Neural cell (in vitro differentiated cells): Measurements from ENCODE around the gene NEK4. TPM values are rescaled to one million over a fixed set of nuclear protein-coding genes. Genes with fewer than 3 reads are reported as not detected.
"Not testable (repeated sequence)": the region's sequence is repeated elsewhere in the genome, so short reads cannot be mapped to it uniquely, and the experiment has no call there.

ENCODE experiments used
- H2AFZ ChIP-seq: fragments of 200-600, 300-800 bp; sonication (generic), shearing (Covaris generic); 2 replicates; pipeline ENCODE4 v1.6.0; 2014; ENCODE audit warnings: low read depth, mild to moderate bottlenecking, antibody characterized with exemption, low read length, moderate library complexity
- H3F3A ChIP-seq: fragments of 200-600 bp; shearing (Covaris generic); 2 replicates; pipeline ENCODE4 v1.6.1; 2016; ENCODE audit warnings: mild to moderate bottlenecking, moderate library complexity, mixed read lengths, antibody characterized with exemption, low read length; ENCODE audit not compliant: insufficient read depth, poor library complexity, severe bottlenecking
- H3K27ac ChIP-seq: fragments of 200-600, 300-800 bp; sonication (generic), shearing (Covaris generic); 2 replicates; pipeline ENCODE4 v1.5.1; 2014; ENCODE audit warnings: mild to moderate bottlenecking, low read length, moderate library complexity
- H3K27me3 ChIP-seq: fragments of 300-800, 200-600 bp; sonication (generic), shearing (Covaris generic); 2 replicates; pipeline ENCODE4 v1.6.0; 2014; ENCODE audit warnings: mild to moderate bottlenecking, low read depth, low read length, moderate library complexity; ENCODE audit not compliant: insufficient read depth
- H3K36me3 ChIP-seq: fragments of 300-800, 200-600 bp; sonication (generic), shearing (Covaris generic); 2 replicates; pipeline ENCODE4 v1.5.1; 2014; ENCODE audit warnings: mild to moderate bottlenecking, antibody characterized with exemption, low read length, moderate library complexity; ENCODE audit not compliant: insufficient read depth
- H3K4me2 ChIP-seq: fragments of 300-800, 200-600 bp; sonication (generic), shearing (Covaris generic); 2 replicates; pipeline ENCODE4 v1.6.0; 2014; ENCODE audit warnings: mild to moderate bottlenecking, low read length
- H3K4me3 ChIP-seq: fragments of 300-800, 200-600 bp; sonication (generic), shearing (Covaris generic); 2 replicates; pipeline ENCODE4 v1.5.1; 2014; ENCODE audit warnings: mild to moderate bottlenecking, low read length, moderate library complexity
- H3K79me2 ChIP-seq: fragments of 200-600 bp; shearing (Covaris generic); replicated peaks from 2 replicates; pipeline ENCODE4 v1.6.0; 2014; ENCODE audit warnings: mild to moderate bottlenecking, low read length, moderate library complexity; ENCODE audit not compliant: insufficient read depth
- H3K9ac ChIP-seq: fragments of 300-800, 200-600 bp; sonication (generic), shearing (Covaris generic); 2 replicates; pipeline ENCODE4 v1.6.1; 2016; ENCODE audit warnings: mild to moderate bottlenecking, low read length, mixed read lengths
- H3K9me2 ChIP-seq: fragments of 200-600 bp; shearing (Covaris generic); 2 replicates; pipeline ENCODE4 v1.6.1; 2016; ENCODE audit warnings: mild to moderate bottlenecking, low read length, mixed read lengths; ENCODE audit not compliant: insufficient read depth
- H3K9me3 ChIP-seq: fragments of 200-600, 300-800 bp; sonication (generic), shearing (Covaris generic); 2 replicates; pipeline ENCODE4 v1.6.1; 2016; ENCODE audit warnings: mild to moderate bottlenecking, mixed run types, low read length, moderate library complexity, mixed read lengths
- H4K20me1 ChIP-seq: fragments of 200-600 bp; shearing (Covaris generic); 2 replicates; pipeline ENCODE4 v1.6.1; 2016; ENCODE audit warnings: mild to moderate bottlenecking, mixed run types; ENCODE audit not compliant: insufficient read depth
- EP300 ChIP-seq: fragments of 450-650 bp; conservative IDR thresholded peaks from 2 replicates; pipeline ENCODE4 v1.6.1; 2014; ENCODE audit warnings: antibody characterized with exemption, mild to moderate bottlenecking, moderate library complexity; ENCODE audit not compliant: poor library complexity, severe bottlenecking
- EZH2 ChIP-seq: fragments of 200-600, 300-800 bp; shearing (Covaris generic), sonication (generic); IDR thresholded peaks from 2 replicates; pipeline ENCODE4 v1.6.1; 2014; ENCODE audit warnings: antibody characterized with exemption, low read length, borderline replicate concordance, mild to moderate bottlenecking; ENCODE audit not compliant: insufficient read depth, poor library complexity, severe bottlenecking
- MXI1 ChIP-seq: fragments of 450-650 bp; conservative IDR thresholded peaks from 2 replicates; pipeline ENCODE4 v1.6.1; 2014; ENCODE audit warnings: antibody characterized with exemption, mild to moderate bottlenecking; ENCODE audit not compliant: poor library complexity, severe bottlenecking
- POLR2AphosphoS5 ChIP-seq: IDR thresholded peaks from 2 replicates; pipeline ENCODE4 v1.6.1; 2012
- RAD21 ChIP-seq: fragments of 450-650 bp; conservative IDR thresholded peaks from 2 replicates; pipeline ENCODE4 v1.6.1; 2014; ENCODE audit warnings: antibody characterized with exemption, mild to moderate bottlenecking, moderate library complexity
- SMC3 ChIP-seq: fragments of 450-650 bp; conservative IDR thresholded peaks from 2 replicates; pipeline ENCODE4 v1.6.1; 2014; ENCODE audit warnings: antibody characterized with exemption, mild to moderate bottlenecking, moderate library complexity; ENCODE audit not compliant: poor library complexity
- TAF1 ChIP-seq: IDR thresholded peaks from 2 replicates; pipeline ENCODE4 v1.6.1; 2012; ENCODE audit warnings: low read depth
- polyA plus RNA-seq: library from polyadenylated mRNA; depleted of rRNA; stranded (reverse); fragments of >200 nt; gene quantifications from 2 replicates; pipeline ENCODE4 v1.2.3, GENCODE V29; 2014
- TF ChIP-seq, protein P1 (sequence below): fragments of 450-650 bp; IDR thresholded peaks from 2 replicates; pipeline ENCODE4 v1.5.1; 2014; ENCODE audit warnings: antibody characterized with exemption, mild to moderate bottlenecking, moderate library complexity; ENCODE audit not compliant: poor library complexity, severe bottlenecking
- TF ChIP-seq, protein P2 (sequence below): IDR thresholded peaks from 2 replicates; pipeline ENCODE4 v1.6.1; 2012; ENCODE audit warnings: borderline replicate concordance

The NEK4 gene
- polyA plus RNA-seq, 1 donor from 2014 or later = 45.6 TPM

DNA sequence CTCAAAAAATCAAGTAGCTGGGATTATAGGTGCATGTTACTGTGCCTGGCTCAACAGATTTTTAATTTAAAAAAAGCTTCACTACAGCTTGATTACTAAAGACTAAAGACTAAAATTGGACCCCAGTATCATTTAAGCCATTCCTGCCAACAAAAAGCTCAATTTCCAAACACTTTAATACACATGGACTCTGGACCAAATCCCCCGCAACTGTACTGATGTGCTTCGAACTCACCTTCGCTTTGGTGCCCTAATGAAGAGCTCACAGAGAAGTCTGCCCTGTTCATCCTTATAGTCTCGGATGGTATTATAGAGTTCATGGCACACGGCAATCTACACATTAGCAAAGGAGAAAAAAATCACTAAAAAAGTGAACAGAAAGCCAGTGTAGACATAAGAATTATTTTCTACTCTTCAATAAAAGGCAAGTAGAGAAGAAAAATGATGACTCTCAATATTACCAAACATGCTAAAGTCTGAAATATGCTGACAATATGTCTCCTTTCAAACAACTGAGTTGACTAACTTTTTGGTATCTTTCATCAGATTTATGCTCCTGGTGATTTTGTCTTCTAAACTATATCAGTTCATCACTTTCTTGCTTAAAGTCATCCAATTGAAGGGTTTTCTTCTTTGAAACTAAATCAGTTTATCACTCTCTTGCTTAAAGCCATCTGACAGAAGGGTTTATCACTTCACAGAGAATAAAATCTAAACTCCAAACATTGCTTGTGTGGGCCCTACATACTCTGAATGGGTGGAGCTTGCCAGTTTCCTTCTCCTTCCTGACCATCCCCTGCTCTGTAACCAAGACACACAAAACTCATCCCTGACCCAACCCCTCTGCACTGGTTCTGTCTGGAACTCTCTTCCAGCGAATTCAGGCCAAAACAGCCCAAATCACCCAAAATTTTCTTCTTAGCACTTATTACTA is 92.2 kb downstream of the NEK4 start:
- Histone ChIP-seq H3K27me3 (no peaks in the 10 kb centered on the region), H2AFZ (no peak overlapping the region), H3K9ac (no peak overlapping the region), H3K79me2 (peaks cover 41% of the 10 kb centered on the region), H3F3A (no peaks in the 10 kb centered on the region), H3K4me3 (no peak overlapping the region), H3K27ac (no peak overlapping the region), H4K20me1 (no peaks in the 10 kb centered on the region), H3K36me3 (peaks cover 3% of the 10 kb centered on the region), H3K4me2 (no peak overlapping the region), H3K9me3 (no peaks in the 10 kb centered on the region), H3K9me2 (no peaks in the 10 kb centered on the region)
- TF ChIP-seq POLR2AphosphoS5 (no peak), SMC3 (no peak), TAF1 (no peak), EZH2 (no peak)
- TF ChIP-seq, protein P1, sequence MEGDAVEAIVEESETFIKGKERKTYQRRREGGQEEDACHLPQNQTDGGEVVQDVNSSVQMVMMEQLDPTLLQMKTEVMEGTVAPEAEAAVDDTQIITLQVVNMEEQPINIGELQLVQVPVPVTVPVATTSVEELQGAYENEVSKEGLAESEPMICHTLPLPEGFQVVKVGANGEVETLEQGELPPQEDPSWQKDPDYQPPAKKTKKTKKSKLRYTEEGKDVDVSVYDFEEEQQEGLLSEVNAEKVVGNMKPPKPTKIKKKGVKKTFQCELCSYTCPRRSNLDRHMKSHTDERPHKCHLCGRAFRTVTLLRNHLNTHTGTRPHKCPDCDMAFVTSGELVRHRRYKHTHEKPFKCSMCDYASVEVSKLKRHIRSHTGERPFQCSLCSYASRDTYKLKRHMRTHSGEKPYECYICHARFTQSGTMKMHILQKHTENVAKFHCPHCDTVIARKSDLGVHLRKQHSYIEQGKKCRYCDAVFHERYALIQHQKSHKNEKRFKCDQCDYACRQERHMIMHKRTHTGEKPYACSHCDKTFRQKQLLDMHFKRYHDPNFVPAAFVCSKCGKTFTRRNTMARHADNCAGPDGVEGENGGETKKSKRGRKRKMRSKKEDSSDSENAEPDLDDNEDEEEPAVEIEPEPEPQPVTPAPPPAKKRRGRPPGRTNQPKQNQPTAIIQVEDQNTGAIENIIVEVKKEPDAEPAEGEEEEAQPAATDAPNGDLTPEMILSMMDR = no peak
- TF ChIP-seq, protein P2, sequence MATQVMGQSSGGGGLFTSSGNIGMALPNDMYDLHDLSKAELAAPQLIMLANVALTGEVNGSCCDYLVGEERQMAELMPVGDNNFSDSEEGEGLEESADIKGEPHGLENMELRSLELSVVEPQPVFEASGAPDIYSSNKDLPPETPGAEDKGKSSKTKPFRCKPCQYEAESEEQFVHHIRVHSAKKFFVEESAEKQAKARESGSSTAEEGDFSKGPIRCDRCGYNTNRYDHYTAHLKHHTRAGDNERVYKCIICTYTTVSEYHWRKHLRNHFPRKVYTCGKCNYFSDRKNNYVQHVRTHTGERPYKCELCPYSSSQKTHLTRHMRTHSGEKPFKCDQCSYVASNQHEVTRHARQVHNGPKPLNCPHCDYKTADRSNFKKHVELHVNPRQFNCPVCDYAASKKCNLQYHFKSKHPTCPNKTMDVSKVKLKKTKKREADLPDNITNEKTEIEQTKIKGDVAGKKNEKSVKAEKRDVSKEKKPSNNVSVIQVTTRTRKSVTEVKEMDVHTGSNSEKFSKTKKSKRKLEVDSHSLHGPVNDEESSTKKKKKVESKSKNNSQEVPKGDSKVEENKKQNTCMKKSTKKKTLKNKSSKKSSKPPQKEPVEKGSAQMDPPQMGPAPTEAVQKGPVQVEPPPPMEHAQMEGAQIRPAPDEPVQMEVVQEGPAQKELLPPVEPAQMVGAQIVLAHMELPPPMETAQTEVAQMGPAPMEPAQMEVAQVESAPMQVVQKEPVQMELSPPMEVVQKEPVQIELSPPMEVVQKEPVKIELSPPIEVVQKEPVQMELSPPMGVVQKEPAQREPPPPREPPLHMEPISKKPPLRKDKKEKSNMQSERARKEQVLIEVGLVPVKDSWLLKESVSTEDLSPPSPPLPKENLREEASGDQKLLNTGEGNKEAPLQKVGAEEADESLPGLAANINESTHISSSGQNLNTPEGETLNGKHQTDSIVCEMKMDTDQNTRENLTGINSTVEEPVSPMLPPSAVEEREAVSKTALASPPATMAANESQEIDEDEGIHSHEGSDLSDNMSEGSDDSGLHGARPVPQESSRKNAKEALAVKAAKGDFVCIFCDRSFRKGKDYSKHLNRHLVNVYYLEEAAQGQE = no peak

DNA sequence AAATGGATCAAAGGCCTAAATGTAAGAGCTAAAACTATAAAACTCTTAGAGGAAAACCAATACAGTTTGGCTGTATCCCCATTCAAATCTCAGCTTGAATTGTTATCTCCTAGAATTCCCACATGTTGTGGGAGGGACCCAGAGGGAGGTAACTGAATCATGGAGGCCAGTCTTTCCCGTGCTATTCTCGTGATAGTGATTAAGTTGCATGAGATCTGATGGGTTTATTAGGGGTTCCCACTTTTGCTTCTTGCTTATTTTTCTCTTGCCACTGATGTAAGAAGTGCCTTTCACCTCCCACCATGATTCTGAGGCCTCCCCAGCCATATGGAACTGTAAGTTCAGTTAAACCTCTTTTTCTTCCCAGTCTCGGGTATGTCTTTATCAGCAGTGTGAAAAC is 94.5 kb downstream of the NEK4 start:
- H3K9me2 ChIP-seq, H4K20me1 ChIP-seq, H3K4me3 ChIP-seq, H3K27ac ChIP-seq, H3K9ac ChIP-seq, H2AFZ ChIP-seq, H3F3A ChIP-seq, H3K27me3 ChIP-seq, H3K36me3 ChIP-seq, H3K4me2 ChIP-seq, H3K9me3 ChIP-seq: not testable (repeated sequence)
- H3K79me2 ChIP-seq = peaks cover 26% of the 10 kb centered on the region

DNA sequence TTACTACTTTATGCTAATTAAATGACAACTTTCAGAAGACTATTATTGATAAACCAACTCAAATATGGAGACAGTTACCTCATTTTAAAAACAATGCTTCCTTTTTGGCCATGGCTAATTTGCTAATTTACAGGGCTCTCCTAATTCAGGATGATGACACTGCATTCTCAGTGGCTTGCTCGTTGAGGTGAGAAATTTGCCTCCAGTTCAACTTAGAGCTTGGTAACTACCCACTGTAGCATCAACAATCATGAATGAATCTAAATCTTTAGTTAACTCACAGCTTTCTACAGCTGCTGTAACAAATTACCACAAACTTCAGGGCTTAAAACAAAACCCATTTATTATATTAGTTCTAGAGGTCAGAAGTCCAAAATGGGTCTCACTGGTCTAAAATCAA is 99.1 kb downstream of the NEK4 start:
- TF ChIP-seq POLR2AphosphoS5 = no peak
- TF ChIP-seq RAD21 = no peak
- TF ChIP-seq, protein P1 = no peak
- TF ChIP-seq EP300 = no peak
- no peak for TF ChIP-seq TAF1
- no peak for TF ChIP-seq SMC3
- TF ChIP-seq EZH2 = no peak
- TF ChIP-seq, protein P2 = no peak
- no peak for TF ChIP-seq MXI1
- Histone ChIP-seq H3K9me2 (no peaks in the 10 kb centered on the region), H3K79me2 (peaks cover 12% of the 10 kb centered on the region), H4K20me1 (no peaks in the 10 kb centered on the region), H3K36me3 (peaks cover 4% of the 10 kb centered on the region), H3F3A (no peaks in the 10 kb centered on the region), H3K4me3 (no peak overlapping the region), H3K9ac (no peak overlapping the region), H3K27me3 (no peaks in the 10 kb centered on the region), H3K9me3 (no peaks in the 10 kb centered on the region), H3K4me2 (no peak overlapping the region), H3K27ac (no peak overlapping the region), H2AFZ (no peak overlapping the region)
